K562 (cell line): ENCODE data around the gene RIT1. TPM values are rescaled to one million over a fixed set of nuclear protein-coding genes. Genes with fewer than 3 reads are reported as not detected.

Source experiments
- ATAC-seq: fragments of 200-7000 bp; cut with Tn5 transposase; 3 replicates; pipeline ENCODE4 v1.9.1; 2020; ENCODE audit warnings: moderate library complexity
- BruUV-seq: library from RNA; stranded (reverse); fragments of 400-500 nt; replicated peaks from 2 replicates; lab custom pipeline; 2021; lab: Mats Ljungman, UMichigan
- CTCF ChIA-PET: fragments of 300-600 bp; formaldehyde crosslinking; extraction: SDS; loops from one replicate; lab custom pipeline; 2021; ENCODE audit warnings: low intra/inter-chr PET ratio; lab: Yijun Ruan, JAX
- POLR2A ChIA-PET: fragments of 300-600, 350-650 bp; sonication (Branson Sonifier 250); formaldehyde crosslinking; extraction: SDS; loops from one replicate; lab custom pipeline; 2021; ENCODE audit warnings: antibody characterized with exemption, inconsistent platforms; lab: Yijun Ruan, JAX
- DNase-seq, 4 experiments: peaks; one replicate each; pipeline versions ENCODE4 v3.0.0 to v3.0.0-alpha.2; 2011 to 2018; ENCODE audit warnings: low spot score in 3 of 4, mixed read lengths in 3 of 4; ENCODE audit errors: extremely low read depth in 1 of 4
- FAIRE-seq: peaks from 2 replicates; lab custom pipeline; 2011; peaks lifted over from hg19 to GRCh38; lab: Jason Lieb, UNC
- H2AFZ ChIP-seq: 2 replicates; pipeline ENCODE4 v1.6.0; 2011; ENCODE audit warnings: low read depth, low read length, control low read depth, inconsistent platforms
- H3K27ac ChIP-seq: fragments of 200-600 bp; 3 replicates; pipeline ENCODE4 v1.8.0; 2011; ENCODE audit warnings: low read depth, mild to moderate bottlenecking, control low read depth, inconsistent platforms, low read length, moderate library complexity, mixed read lengths; ENCODE audit errors: extremely low read depth
- H3K27me3 ChIP-seq, 2 experiments: fragments of 300-600 bp in 1 of 2; 2 replicates in 1 of 2; 3 replicates in 1 of 2; pipeline versions ENCODE4 v1.6.0 to v1.8.0; 2011; ENCODE audit warnings: inconsistent platforms in 2 of 2, low read length in 2 of 2, mild to moderate bottlenecking in 1 of 2, mixed read lengths in 1 of 2, moderate library complexity in 1 of 2; ENCODE audit not compliant: control insufficient read depth in 2 of 2, insufficient read depth in 2 of 2
- H3K36me3 ChIP-seq: fragments of 300-600 bp; 3 replicates; pipeline ENCODE4 v1.8.0; 2011; ENCODE audit warnings: mild to moderate bottlenecking, low read length, inconsistent platforms; ENCODE audit not compliant: control insufficient read depth, insufficient read depth
- H3K4me1 ChIP-seq, 2 experiments: fragments of 200-600 bp in 1 of 2; replicated peaks in 1 of 2; 2 replicates in 1 of 2; 3 replicates in 1 of 2; pipeline versions ENCODE4 v1.5.1 to v1.8.0; 2011; ENCODE audit warnings: inconsistent platforms in 2 of 2, low read length in 2 of 2, mild to moderate bottlenecking in 1 of 2, mixed read lengths in 1 of 2, moderate library complexity in 1 of 2; ENCODE audit not compliant: control insufficient read depth in 2 of 2, insufficient read depth in 2 of 2
- H3K4me2 ChIP-seq: 2 replicates; pipeline ENCODE4 v1.6.1; 2011; ENCODE audit warnings: low read length, control low read depth, inconsistent platforms, mixed read lengths; ENCODE audit not compliant: insufficient read depth
- H3K4me3 ChIP-seq: fragments of 200-600 bp; sonication (generic), shearing (Covaris generic); 2 replicates; pipeline ENCODE4 v1.5.1; 2016; ENCODE audit warnings: control low read depth, inconsistent platforms
- H3K79me2 ChIP-seq: fragments of 200-600 bp; 3 replicates; pipeline ENCODE4 v1.8.0; 2011; ENCODE audit warnings: low read length, inconsistent platforms; ENCODE audit not compliant: control insufficient read depth, insufficient read depth
- H3K9ac ChIP-seq, 2 experiments: 2 replicates each; pipeline versions ENCODE4 v1.6.0 to v1.6.1; 2011; ENCODE audit warnings: low read depth in 2 of 2, low read length in 2 of 2, control low read depth in 1 of 2, inconsistent platforms in 1 of 2, mild to moderate bottlenecking in 1 of 2, mixed read lengths in 1 of 2; ENCODE audit not compliant: insufficient read depth in 1 of 2
- H3K9me1 ChIP-seq: one replicate; pipeline ENCODE4 v1.6.0; 2011; ENCODE audit warnings: inconsistent platforms, mild to moderate bottlenecking, low read length, moderate library complexity; ENCODE audit not compliant: control insufficient read depth, insufficient read depth
- H3K9me3 ChIP-seq: replicated peaks from 2 replicates; pipeline ENCODE4 v1.5.1; 2011; ENCODE audit warnings: low read depth, low read length, inconsistent platforms; ENCODE audit not compliant: control insufficient read depth, insufficient read depth
- H4K20me1 ChIP-seq: replicated peaks from 2 replicates; pipeline ENCODE4 v1.6.1; 2011; ENCODE audit warnings: low read length, inconsistent platforms, mixed read lengths; ENCODE audit not compliant: control insufficient read depth, insufficient read depth
- ASH1L ChIP-seq: fragments of 450-650 bp; IDR thresholded peaks from 2 replicates; pipeline ENCODE4 v1.6.1; 2018; ENCODE audit warnings: borderline replicate concordance, mild to moderate bottlenecking, low read depth; ENCODE audit not compliant: partially characterized antibody
- BCOR ChIP-seq: fragments of 450-650 bp; IDR thresholded peaks from 2 replicates; pipeline ENCODE4 v1.6.1; 2016
- CBX1 ChIP-seq: sonication (generic); IDR thresholded peaks from 2 replicates; pipeline ENCODE4 v1.6.1; 2016; ENCODE audit warnings: antibody characterized with exemption, low read depth, mild to moderate bottlenecking
- CREM ChIP-seq: IDR thresholded peaks from 2 replicates; pipeline ENCODE4 v1.6.1; 2014; ENCODE audit warnings: antibody characterized with exemption, low read depth
- FOXA3 ChIP-seq, 2 experiments: fragments of 450-650 bp in 1 of 2; sonication (generic) in 1 of 2; formaldehyde crosslinking; IDR thresholded peaks in 1 of 2; conservative IDR thresholded peaks in 1 of 2; 2 replicates each; pipeline versions ENCODE4 v1.4.0 to v1.8.0; 2020 to 2022; ENCODE audit warnings: mild to moderate bottlenecking in 2 of 2, missing genetic modification reagents in 1 of 2
- GABPB1 ChIP-seq: sonication (generic); formaldehyde crosslinking; IDR thresholded peaks from 2 replicates; pipeline ENCODE4 v1.8.0; 2022; ENCODE audit warnings: mild to moderate bottlenecking, missing genetic modification reagents
- HNRNPL ChIP-seq: fragments of 200-400 bp; formaldehyde crosslinking; IDR thresholded peaks from 2 replicates; pipeline ENCODE4 v1.6.1; 2017; ENCODE audit warnings: low read depth, mild to moderate bottlenecking, low read length
- NEUROD1 ChIP-seq: fragments of 150-350 bp; IDR thresholded peaks from 2 replicates; pipeline ENCODE4 v1.6.1; 2014; ENCODE audit warnings: borderline replicate concordance, low read length, low read depth; ENCODE audit not compliant: partially characterized antibody
- NFXL1 ChIP-seq: fragments of 450-650 bp; formaldehyde crosslinking; IDR thresholded peaks from 2 replicates; pipeline ENCODE4 v1.4.0; 2021; ENCODE audit warnings: mild to moderate bottlenecking
- PHF21A ChIP-seq: fragments of 450-650 bp; IDR thresholded peaks from 2 replicates; pipeline ENCODE4 v1.6.1; 2017; ENCODE audit warnings: low read depth, borderline replicate concordance
- PTRF ChIP-seq: fragments of 450-650 bp; IDR thresholded peaks from 2 replicates; pipeline ENCODE4 v1.6.1; 2016; ENCODE audit warnings: mild to moderate bottlenecking, missing genetic modification characterization, missing compliant biosample characterization
- PTTG1 ChIP-seq: fragments of 450-650 bp; IDR thresholded peaks from 2 replicates; pipeline ENCODE4 v1.6.1; 2016; ENCODE audit warnings: low read depth, mild to moderate bottlenecking, missing genetic modification characterization, missing compliant biosample characterization
- PYGO2 ChIP-seq: fragments of 450-650 bp; IDR thresholded peaks from 2 replicates; pipeline ENCODE4 v1.6.1; 2016; ENCODE audit warnings: mild to moderate bottlenecking, missing genetic modification characterization, moderate library complexity, missing compliant biosample characterization
- SAFB2 ChIP-seq: fragments of 200-400 bp; formaldehyde crosslinking; IDR thresholded peaks from 2 replicates; pipeline ENCODE4 v1.6.1; 2018; ENCODE audit warnings: borderline replicate concordance, low read length, low read depth, moderate library complexity; ENCODE audit not compliant: severe bottlenecking
- SNIP1 ChIP-seq: fragments of 450-650 bp; IDR thresholded peaks from 2 replicates; pipeline ENCODE4 v1.7.1; 2017; ENCODE audit warnings: low read depth, mild to moderate bottlenecking
- SRSF7 ChIP-seq: fragments of 200-400 bp; formaldehyde crosslinking; optimal IDR thresholded peaks from 2 replicates; pipeline ENCODE3; 2017; ENCODE audit warnings: mild to moderate bottlenecking, low read depth, low read length
- WGBS: fragments of 100-300 bp; shearing (Covaris generic); methylation state at CpG from one replicate; pipeline ENCODE4 v1.1.6; 2016; ENCODE audit warnings: low coverage, mixed read lengths; ENCODE audit not compliant: insufficient coverage; ENCODE audit errors: missing lambda C conversion rate; 5-methylcytosine and 5-hydroxymethylcytosine counted together
- in situ Hi-C: fragments of 300-500 bp; cut with MboI; formaldehyde crosslinking; loops from 4 replicates; pipeline ENCODE4 v1.15.0; 2018; ENCODE audit warnings: inconsistent platforms, mixed read lengths
- intact Hi-C: fragments of 100-400 bp; cut with micrococcal nuclease; formaldehyde crosslinking; loops from 2 replicates; pipeline ENCODE4 v1.14.2; 2022
- polyA plus RNA-seq, 8 experiments: library from polyadenylated mRNA; depleted of rRNA in 4 of 8; stranded (reverse) in 5 of 8; unstranded in 3 of 8; fragments of >200 nt; fragmentation: Nextera tagmentation in 2 of 8; fragmentation: Illumina TruSeq in 1 of 8; extraction: Ambion mirVana in 2 of 8; extraction: Trizol in 1 of 8; gene quantifications; 2 replicates each; pipeline versions ENCODE4 v1.2.1 to v1.2.3, GENCODE V29; 2011 to 2014; ENCODE audit warnings: inconsistent platforms in 1 of 8, missing spikeins in 1 of 8
- total RNA-seq, 7 experiments: library from RNA; depleted of rRNA in 6 of 7; stranded (reverse); fragments of >200 nt in 6 of 7; fragmentation: Illumina TruSeq in 2 of 7; extraction: Trizol in 2 of 7; gene quantifications; 2 replicates each; pipeline versions ENCODE4 v1.2.1 to v1.2.3, GENCODE V29; 2011 to 2021; ENCODE audit warnings: low replicate concordance in 1 of 7
- TF ChIP-seq, protein P1 (sequence below): IDR thresholded peaks from 2 replicates; pipeline ENCODE4 v1.6.1; 2014; ENCODE audit warnings: antibody characterized with exemption
- TF ChIP-seq, protein P2 (sequence below): fragments of 250-450 bp; sonication (Bioruptor Pico); IDR thresholded peaks from 2 replicates; pipeline ENCODE4 v1.8.0; 2022; ENCODE audit warnings: moderate library complexity, mild to moderate bottlenecking, inconsistent platforms

Gene RIT1
- total and polyA plus RNA-seq, 9 of the 15 experiments (the other 6 are each of a cell fraction or from before 2014, with no cell fraction given) = 13.5 to 57.6 (median 22.9) TPM

GRCh38 chr1:155909894-155910293 lies 1.3 kb downstream of the RIT1 start (continued):
- TF ChIP-seq PTTG1 (no peak), ASH1L (no peak), FOXA3 (CRISPR knock-in tag; conservative IDR thresholded peaks at IDR 0.05 in 1 of 2, IDR thresholded peaks at IDR 0.05 in 1 of 2) (no peak)
- TF ChIP-seq, all 486 proteins: peak for 10

GRCh38 chr1:155904261-155904660 lies 6.9 kb downstream of the RIT1 start:
- H4K20me1 ChIP-seq = no peaks in the 10 kb centered on the region
- DNase-seq (no peak), FAIRE-seq (no peak), ATAC-seq (no peak)
- CTCF ChIA-PET = no interaction called here
- peaks cover 85% of the 10 kb centered on the region for H3K36me3 ChIP-seq
- in situ Hi-C loops = no loop called here
- POLR2A ChIA-PET = interaction anchor here (0.6 to 3.0 kb wide), 5 partner anchors 9 to 118 kb away, joined by 3 to 14 read pairs (median 4); no protein-coding TSS in a partner anchor
- no peaks in the 10 kb centered on the region for H3K9me3 ChIP-seq
- BruUV-seq = no TSS peak
- H3K4me1 ChIP-seq = peaks cover 3 to 13% of the 10 kb centered on the region in 2 experiments; a peak in 3 of 5 replicates
- H3K9me1 ChIP-seq = no peaks in the 10 kb centered on the region
- no peak overlapping the region for H3K4me3 ChIP-seq
- no peaks in the 10 kb centered on the region for H3K27me3 ChIP-seq
- no peak overlapping the region for H3K9ac ChIP-seq
- H2AFZ ChIP-seq = no peak overlapping the region
- 95% methylated on average over 12 of the region's 12 CpGs for WGBS
- no peak overlapping the region for H3K4me2 ChIP-seq
- H3K79me2 ChIP-seq = peaks cover 7% of the 10 kb centered on the region
- no peak overlapping the region for H3K27ac ChIP-seq
- intact Hi-C loops = no loop called here
- TF ChIP-seq, protein P1, sequence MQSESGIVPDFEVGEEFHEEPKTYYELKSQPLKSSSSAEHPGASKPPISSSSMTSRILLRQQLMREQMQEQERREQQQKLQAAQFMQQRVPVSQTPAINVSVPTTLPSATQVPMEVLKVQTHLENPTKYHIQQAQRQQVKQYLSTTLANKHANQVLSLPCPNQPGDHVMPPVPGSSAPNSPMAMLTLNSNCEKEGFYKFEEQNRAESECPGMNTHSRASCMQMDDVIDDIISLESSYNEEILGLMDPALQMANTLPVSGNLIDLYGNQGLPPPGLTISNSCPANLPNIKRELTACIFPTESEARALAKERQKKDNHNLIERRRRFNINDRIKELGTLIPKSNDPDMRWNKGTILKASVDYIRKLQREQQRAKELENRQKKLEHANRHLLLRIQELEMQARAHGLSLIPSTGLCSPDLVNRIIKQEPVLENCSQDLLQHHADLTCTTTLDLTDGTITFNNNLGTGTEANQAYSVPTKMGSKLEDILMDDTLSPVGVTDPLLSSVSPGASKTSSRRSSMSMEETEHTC = no peak
- TF ChIP-seq SNIP1 (no peak), BCOR (no peak), SAFB2 (no peak), CBX1 (no peak), SRSF7 (no peak), NEUROD1 (no peak), CREM (no peak), HNRNPL (no peak), NFXL1 (CRISPR knock-in tag) (no peak), GABPB1 (CRISPR knock-in tag) (no peak), PTTG1 (no peak), PHF21A (no peak), PYGO2 (tag) (no peak), PTRF (tag) (no peak)
- TF ChIP-seq, protein P2, sequence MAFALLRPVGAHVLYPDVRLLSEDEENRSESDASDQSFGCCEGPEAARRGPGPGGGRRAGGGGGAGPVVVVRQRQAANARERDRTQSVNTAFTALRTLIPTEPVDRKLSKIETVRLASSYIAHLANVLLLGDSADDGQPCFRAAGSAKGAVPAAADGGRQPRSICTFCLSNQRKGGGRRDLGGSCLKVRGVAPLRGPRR (CRISPR knock-in tag) = no peak
